DMS153 treated with DMSO at 0.1 percent for 48 hours (cell line): ENCODE measurements around the gene ABHD2.
A peak's percentile ranks its signal among the peaks of the same experiment; 100 is the strongest.
"Not testable (repeated sequence)": the region's sequence is repeated elsewhere in the genome, so short reads cannot be mapped to it uniquely, and the experiment has no call there.

ENCODE experiments used
- DNase-seq: peaks from one replicate; lab custom pipeline; 2025; ENCODE audit not compliant: unreplicated experiment; lab: John Stamatoyannopoulos, UW

ABHD2 gene

GRCh38 chr15:89217686-89218376 lies 129.6 kb downstream of the ABHD2 start:
- no peak for DNase-seq

- no peak for DNase-seq
Observed at GRCh38 chr15:89218531-89218930, 130.3 kb downstream of the ABHD2 start.

GRCh38 chr15:89221543-89221942 lies 133.3 kb downstream of the ABHD2 start, which contains the start of gene RLBP1:
TSS of gene RLBP1 (minus strand) at chr15:89221579. CDS start at chr15:89218975, 2,604 bp downstream.
- no peak for DNase-seq

GRCh38 chr15:89225588-89225987 lies 137.3 kb downstream of the ABHD2 start:
- DNase-seq = no peak

GRCh38 chr15:89226359-89227221 lies 138.3 kb downstream of the ABHD2 start:
- DNase-seq = no peak

GRCh38 chr15:89227425-89227824 lies 139.2 kb downstream of the ABHD2 start:
- no peak for DNase-seq

- no peak for DNase-seq
Observed at GRCh38 chr15:89230277-89230676, 142.0 kb downstream of the ABHD2 start.

- DNase-seq = no peak
Observed at GRCh38 chr15:89231832-89232231, 143.6 kb downstream of the ABHD2 start.

- not testable (repeated sequence) for DNase-seq
Observed at GRCh38 chr15:89239883-89240810, 151.9 kb downstream of the ABHD2 start.

- no peak for DNase-seq
Observed at GRCh38 chr15:89243046-89243690, 154.9 kb downstream of the ABHD2 start.

- DNase-seq = peak; percentile 61
Observed at GRCh38 chr15:89243691-89244573, 155.7 kb downstream of the ABHD2 start, which contains the start of gene FANCI. TSS of gene FANCI (plus strand) at chr15:89243979. CDS start at chr15:89247648, 3,669 bp downstream.

- DNase-seq = no peak
Observed at GRCh38 chr15:89244574-89244903, 156.3 kb downstream of the ABHD2 start.

- DNase-seq = no peak
Observed at GRCh38 chr15:89247446-89247845, 159.2 kb downstream of the ABHD2 start.

- DNase-seq = no peak
Observed at GRCh38 chr15:89248584-89248983, 160.3 kb downstream of the ABHD2 start.

- DNase-seq = not testable (repeated sequence)
Observed at GRCh38 chr15:89250142-89250541, 161.9 kb downstream of the ABHD2 start.
